Measurements from ENCODE around the gene TSPAN15. TPM values are rescaled to one million over a fixed set of nuclear protein-coding genes. Genes with fewer than 3 reads are reported as not detected.

The TSPAN15 gene
- total and polyA plus RNA-seq, 8 donors, result 34.4 to 67.9 (median 41.5) TPM

GRCh38 chr10:69541463-69541862, 90.2 kb downstream of the TSPAN15 start:
- no peak for ATAC-seq
- H3K9me3 ChIP-seq, result peaks cover 0 to 21% of the 10 kb centered on the region in 2 donors
- H3K4me3 ChIP-seq, result no peak overlapping the region
- no peaks in the 10 kb centered on the region for H3K4me1 ChIP-seq
- no peak for DNase-seq
- no peaks in the 10 kb centered on the region for H3K36me3 ChIP-seq
- no peak overlapping the region for H3K27ac ChIP-seq
- TF ChIP-seq, protein P1, sequence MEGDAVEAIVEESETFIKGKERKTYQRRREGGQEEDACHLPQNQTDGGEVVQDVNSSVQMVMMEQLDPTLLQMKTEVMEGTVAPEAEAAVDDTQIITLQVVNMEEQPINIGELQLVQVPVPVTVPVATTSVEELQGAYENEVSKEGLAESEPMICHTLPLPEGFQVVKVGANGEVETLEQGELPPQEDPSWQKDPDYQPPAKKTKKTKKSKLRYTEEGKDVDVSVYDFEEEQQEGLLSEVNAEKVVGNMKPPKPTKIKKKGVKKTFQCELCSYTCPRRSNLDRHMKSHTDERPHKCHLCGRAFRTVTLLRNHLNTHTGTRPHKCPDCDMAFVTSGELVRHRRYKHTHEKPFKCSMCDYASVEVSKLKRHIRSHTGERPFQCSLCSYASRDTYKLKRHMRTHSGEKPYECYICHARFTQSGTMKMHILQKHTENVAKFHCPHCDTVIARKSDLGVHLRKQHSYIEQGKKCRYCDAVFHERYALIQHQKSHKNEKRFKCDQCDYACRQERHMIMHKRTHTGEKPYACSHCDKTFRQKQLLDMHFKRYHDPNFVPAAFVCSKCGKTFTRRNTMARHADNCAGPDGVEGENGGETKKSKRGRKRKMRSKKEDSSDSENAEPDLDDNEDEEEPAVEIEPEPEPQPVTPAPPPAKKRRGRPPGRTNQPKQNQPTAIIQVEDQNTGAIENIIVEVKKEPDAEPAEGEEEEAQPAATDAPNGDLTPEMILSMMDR (IDR thresholded peaks at IDR 0.05), result no peak
- H3K27me3 ChIP-seq, result no peaks in the 10 kb centered on the region
- intact Hi-C loops (cut with DNase I), result no loop called here

GRCh38 chr10:69549959-69550358, 98.7 kb downstream of the TSPAN15 start:
- H3K4me3 ChIP-seq, result no peak overlapping the region
- no peak overlapping the region for H3K27ac ChIP-seq
- no peak for ATAC-seq
- H3K36me3 ChIP-seq, result no peaks in the 10 kb centered on the region
- intact Hi-C loops (cut with DNase I), result no loop called here
- DNase-seq, result no peak
- peaks cover 0 to 37% of the 10 kb centered on the region in 2 donors for H3K9me3 ChIP-seq
- peaks cover 0 to 23% of the 10 kb centered on the region in 2 donors for H3K27me3 ChIP-seq
- no peaks in the 10 kb centered on the region for H3K4me1 ChIP-seq
- TF ChIP-seq, protein P1 (IDR thresholded peaks at IDR 0.05), result no peak

- no peak overlapping the region for H3K27ac ChIP-seq
- intact Hi-C loops (cut with DNase I), result no loop called here
- H3K4me1 ChIP-seq, result no peaks in the 10 kb centered on the region
- TF ChIP-seq, protein P1 (IDR thresholded peaks at IDR 0.05), result no peak
- peaks cover 0 to 37% of the 10 kb centered on the region in 2 donors for H3K9me3 ChIP-seq
- peaks cover 0 to 35% of the 10 kb centered on the region in 2 donors for H3K27me3 ChIP-seq
- ATAC-seq (no peak), DNase-seq (no peak)
- H3K4me3 ChIP-seq, result no peak overlapping the region
- H3K36me3 ChIP-seq, result no peaks in the 10 kb centered on the region
Observed at GRCh38 chr10:69552268-69552667, 101.0 kb downstream of the TSPAN15 start.

GRCh38 chr10:69553328-69553727, 102.1 kb downstream of the TSPAN15 start:
- TF ChIP-seq, protein P1 (IDR thresholded peaks at IDR 0.05), result no peak
- peaks cover 0 to 31% of the 10 kb centered on the region in 2 donors for H3K9me3 ChIP-seq
- DNase-seq, result no peak
- peaks cover 0 to 35% of the 10 kb centered on the region in 2 donors for H3K27me3 ChIP-seq
- no peaks in the 10 kb centered on the region for H3K4me1 ChIP-seq
- intact Hi-C loops (cut with DNase I), result no loop called here
- ATAC-seq, result no peak
- no peak overlapping the region for H3K4me3 ChIP-seq
- no peaks in the 10 kb centered on the region for H3K36me3 ChIP-seq
- no peak overlapping the region for H3K27ac ChIP-seq

GRCh38 chr10:69554611-69555010, 103.3 kb downstream of the TSPAN15 start:
- Histone ChIP-seq H3K4me3 (no peak overlapping the region), H3K36me3 (no peaks in the 10 kb centered on the region), H3K9me3 (peaks cover 0 to 18% of the 10 kb centered on the region in 2 donors), H3K4me1 (no peaks in the 10 kb centered on the region), H3K27ac (no peak overlapping the region), H3K27me3 (peaks cover 0 to 35% of the 10 kb centered on the region in 2 donors)
- intact Hi-C loops (cut with DNase I), result no loop called here
- TF ChIP-seq, protein P1 (IDR thresholded peaks at IDR 0.05), result no peak
- DNase-seq (no peak), ATAC-seq (no peak)

Other genes starting within 250 kb of the TSPAN15 start
- gene HKDC1, start 231.1 kb upstream of the TSPAN15 start, total RNA-seq, result 1 to 10 TPM; 4.5 to 9.7 TPM
- gene HKDC1, start 231.1 kb upstream of the TSPAN15 start, polyA plus RNA-seq (ENCODE audit: insufficient read length in 6 of 6), result 1 to 10 TPM in 5 of 6 donors, under 1 TPM in 1; 0.71 to 6.0 (median 3.7) TPM
- 100 to 1,000 TPM in 1 of 2 donors, 10 to 100 TPM in 1; 88.8 to 126 TPM for gene HK1, start 173.0 kb upstream of the TSPAN15 start, total RNA-seq
- gene HK1, start 173.0 kb upstream of the TSPAN15 start, polyA plus RNA-seq (ENCODE audit: insufficient read length in 6 of 6), result 10 to 100 TPM; 51.5 to 59.1 (median 55.9) TPM
- under 1 TPM; 0.31 to 0.55 TPM for gene TACR2, start 34.5 kb upstream of the TSPAN15 start, total RNA-seq
- under 1 TPM; 0.40 to 0.70 (median 0.45) TPM for gene TACR2, start 34.5 kb upstream of the TSPAN15 start, polyA plus RNA-seq (ENCODE audit: insufficient read length in 6 of 6)
- not detected for gene NEUROG3, start 122.0 kb downstream of the TSPAN15 start, total RNA-seq
- under 1 TPM in 2 of 6 donors, not detected in 4; 0.16 to 0.17 TPM for gene NEUROG3, start 122.0 kb downstream of the TSPAN15 start, polyA plus RNA-seq (ENCODE audit: insufficient read length in 6 of 6)
- 1 to 10 TPM; 9.3 to 9.6 TPM for gene FAM241B, start 178.8 kb downstream of the TSPAN15 start, total RNA-seq
- gene FAM241B, start 178.8 kb downstream of the TSPAN15 start, polyA plus RNA-seq (ENCODE audit: insufficient read length in 6 of 6), result 1 to 10 TPM; 6.1 to 8.2 (median 7.3) TPM

Measured in left lung (tissue), 10 donors.